Amniotic stem cell (primary cell): ENCODE results near the gene RAB3GAP1.
"Not testable (repeated sequence)": the region's sequence is repeated elsewhere in the genome, so short reads cannot be mapped to it uniquely, and the experiment has no call there.

Source experiments
- DNase-seq: peaks from one replicate; lab custom pipeline; 2025; lab: John Stamatoyannopoulos, UW

Gene RAB3GAP1

DNA sequence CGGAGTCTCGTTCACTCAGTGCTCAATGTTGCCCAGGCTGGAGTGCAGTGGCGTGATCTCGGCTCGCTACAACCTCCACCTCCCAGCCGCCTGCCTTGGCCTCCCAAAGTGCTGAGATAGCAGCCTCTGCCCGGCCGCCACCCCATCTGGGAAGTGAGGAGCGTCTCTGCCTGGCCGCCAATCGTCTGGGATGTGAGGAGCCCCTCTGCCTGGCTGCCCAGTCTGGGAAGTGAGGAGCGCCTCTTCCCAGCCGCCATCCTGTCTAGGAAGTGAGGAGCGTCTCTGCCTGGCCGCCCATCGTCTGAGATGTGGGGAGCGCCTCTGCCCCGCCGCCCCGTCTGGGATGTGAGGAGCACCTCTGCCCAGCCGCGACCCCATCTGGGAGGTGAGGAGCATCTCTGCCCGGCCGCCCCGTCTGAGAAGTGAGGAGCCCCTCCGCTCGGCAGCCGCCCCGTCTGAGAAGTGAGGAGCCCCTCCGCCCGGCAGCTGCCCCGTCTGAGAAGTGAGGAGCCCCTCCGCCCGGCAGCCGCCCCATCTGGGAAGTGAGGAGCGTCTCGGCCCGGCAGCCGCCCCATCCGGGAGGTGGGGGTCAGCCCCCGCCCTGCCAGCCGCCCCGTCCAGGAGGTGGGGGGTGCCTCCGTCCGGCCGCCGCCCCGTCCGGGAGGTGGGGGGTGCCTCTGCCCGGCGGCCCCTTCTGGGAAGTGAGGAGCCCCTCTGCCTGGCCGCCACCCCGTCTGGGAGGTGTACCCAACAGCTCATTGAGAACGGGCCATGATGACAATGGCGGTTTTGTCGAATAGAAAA lies 53.6 kb downstream of the RAB3GAP1 start:
- DNase-seq, result not testable (repeated sequence)

DNA sequence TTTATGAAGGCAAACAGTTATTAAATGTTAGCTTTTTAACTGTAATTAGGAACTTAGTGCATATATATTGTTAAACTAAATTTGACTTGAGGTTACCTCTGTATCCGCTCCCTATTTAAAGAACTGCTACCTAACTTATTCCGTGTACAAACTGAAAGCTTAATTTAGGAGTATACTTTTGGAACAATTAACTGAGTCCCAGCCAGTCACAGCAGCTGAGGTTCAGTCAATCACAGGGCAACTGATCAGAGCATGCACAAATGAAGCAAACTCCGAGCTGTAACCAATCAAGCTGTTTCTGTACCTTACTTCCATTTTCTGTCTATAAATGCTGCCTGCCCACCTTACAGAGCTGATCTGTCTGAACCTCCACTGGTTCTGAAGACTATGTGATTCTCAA lies 61.2 kb downstream of the RAB3GAP1 start:
- DNase-seq, result no peak

DNA sequence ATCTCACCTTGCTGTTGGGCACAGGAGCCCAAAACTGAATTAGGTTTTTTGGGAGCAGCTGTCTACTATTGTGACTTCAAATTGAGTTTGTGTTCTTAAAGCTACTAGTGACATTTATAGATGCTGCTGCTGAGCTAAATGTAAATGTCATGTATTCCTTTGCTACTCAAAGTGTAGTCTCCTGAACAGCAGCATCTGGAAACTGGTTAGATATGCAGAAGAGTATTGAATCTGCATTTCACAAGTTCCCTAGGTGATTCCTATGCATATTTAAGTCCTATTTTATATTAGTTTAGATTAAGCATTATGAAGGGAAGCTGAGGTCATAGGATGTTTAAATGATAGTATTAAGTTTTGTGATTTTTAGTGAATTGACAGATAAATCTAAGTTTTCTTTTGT lies 67.5 kb downstream of the RAB3GAP1 start:
- no peak for DNase-seq

DNA sequence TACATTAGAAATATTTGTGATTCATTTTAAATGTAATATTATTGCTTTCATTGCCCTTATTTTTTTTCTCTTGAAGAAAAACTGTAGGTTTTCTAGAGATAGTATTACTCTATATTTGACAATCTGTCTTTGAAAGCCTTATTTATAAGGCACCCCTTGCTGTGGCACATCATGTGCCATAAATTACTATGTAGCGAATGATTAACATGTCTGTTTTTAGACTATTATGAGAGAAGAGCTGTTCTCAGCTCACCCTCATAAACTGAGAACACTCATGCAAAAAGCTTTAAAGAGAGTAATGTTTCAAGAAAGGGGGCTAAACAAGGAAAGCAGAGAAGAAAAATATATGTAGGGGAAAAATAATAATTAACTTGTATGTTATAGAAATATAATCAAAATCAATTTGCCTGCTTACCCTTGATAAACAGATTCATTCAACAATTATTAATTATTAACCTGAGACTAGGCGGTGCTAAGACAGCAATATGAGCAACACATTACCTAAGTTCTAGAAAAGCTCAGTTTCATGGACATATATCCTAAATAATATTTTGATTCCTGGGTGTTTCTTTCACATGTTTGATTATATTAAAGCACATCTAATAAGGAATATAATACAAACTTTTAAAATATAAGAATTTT lies 69.0 kb downstream of the RAB3GAP1 start:
- DNase-seq, result no peak

DNA sequence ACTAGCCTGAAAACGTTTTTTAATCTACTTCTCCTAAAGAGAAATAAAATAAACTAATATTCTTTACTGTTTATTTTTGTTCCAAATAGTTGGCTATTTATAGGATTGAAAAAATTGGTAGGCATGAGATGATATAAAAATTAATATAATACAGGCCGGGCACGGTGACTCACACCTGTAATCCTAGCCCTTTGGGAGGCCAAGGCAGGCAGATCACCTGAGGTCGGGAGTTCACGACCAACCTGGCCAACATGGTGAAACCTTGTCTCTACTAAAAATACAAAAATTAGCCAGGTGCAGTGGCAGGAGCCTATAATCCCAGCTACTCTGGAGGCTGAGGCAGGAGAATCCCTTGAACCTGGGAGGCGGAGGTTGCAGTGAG lies 69.6 kb downstream of the RAB3GAP1 start:
- DNase-seq, result not testable (repeated sequence)

DNA sequence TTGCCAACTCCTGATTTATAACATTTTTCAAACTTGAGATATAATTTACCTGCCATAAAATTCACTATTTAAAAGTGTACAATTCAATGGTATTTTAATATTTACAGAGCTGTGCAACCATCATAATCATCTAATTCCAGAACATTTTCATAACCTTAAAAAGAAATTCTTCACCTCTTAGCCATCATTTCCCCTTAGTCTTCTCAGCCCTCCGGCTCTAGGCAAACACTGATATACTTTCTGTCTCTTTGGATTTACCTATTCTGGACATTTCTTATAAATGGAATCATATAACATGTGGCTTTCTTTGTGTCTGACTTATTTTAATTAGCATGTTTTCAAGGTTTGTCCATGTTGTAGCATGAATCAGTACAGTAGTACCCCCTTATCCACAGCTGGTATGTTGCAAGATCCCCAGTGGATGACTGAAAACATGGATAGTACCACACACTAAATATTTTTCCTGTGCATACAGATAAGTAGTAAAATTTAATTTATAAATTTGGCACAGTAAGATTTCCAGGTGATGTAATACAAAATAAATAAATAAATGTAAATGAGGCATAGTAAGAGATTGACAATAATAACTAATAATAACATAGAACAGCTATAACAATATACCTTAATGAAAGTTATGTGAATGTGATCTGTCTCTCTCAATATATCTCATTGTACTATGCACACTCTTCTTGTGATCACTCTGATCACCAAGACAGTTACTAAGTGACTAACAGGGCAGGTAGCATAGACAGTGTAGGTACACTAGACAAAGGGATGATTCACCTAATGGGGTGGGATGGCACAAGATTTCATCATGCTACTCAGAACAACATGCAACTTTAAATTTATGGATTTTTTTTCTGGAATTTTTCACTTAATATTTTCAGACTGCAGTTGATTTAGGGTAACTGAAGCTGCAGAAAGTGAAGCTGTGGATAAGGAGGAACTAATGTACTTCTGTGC lies 73.1 kb downstream of the RAB3GAP1 start:
- no peak for DNase-seq

DNA sequence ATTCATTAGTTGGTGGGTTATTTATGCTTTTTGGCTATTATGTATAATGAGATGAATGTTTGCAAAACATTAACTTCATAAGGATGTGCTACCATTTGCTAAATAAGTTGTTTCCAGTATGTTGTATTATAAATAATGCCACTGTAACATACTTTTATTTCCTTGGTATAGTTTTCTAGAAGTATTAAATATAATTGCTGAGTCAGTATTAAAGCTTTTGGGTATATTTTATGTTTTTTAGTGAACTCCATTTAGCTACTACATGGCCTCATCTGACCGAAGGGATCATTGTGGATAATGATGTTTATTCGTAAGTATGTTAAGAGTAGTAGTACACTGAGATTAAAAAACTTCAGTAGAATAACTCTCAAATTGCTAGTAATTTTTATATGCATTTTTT lies 73.8 kb downstream of the RAB3GAP1 start:
- no peak for DNase-seq

DNA sequence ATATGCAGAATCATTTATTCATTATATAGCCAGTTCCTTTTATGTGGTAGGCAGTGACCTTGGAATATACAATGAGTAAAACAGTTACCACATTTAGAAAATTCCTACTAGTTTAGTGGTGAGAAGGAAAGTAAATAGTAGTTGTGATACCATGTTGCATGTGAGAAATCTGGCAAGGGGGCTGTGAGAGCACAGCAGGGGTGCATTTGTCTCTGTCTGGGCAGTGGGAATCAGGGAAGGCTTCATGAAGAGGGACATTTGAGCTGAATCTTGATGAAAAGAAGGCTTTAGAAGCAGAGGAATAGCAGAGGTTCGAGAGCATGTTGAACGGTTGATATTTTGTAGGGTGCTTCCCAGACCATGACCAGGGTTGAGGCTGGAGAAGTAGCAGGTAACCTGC lies 78.7 kb downstream of the RAB3GAP1 start:
- DNase-seq, result no peak

DNA sequence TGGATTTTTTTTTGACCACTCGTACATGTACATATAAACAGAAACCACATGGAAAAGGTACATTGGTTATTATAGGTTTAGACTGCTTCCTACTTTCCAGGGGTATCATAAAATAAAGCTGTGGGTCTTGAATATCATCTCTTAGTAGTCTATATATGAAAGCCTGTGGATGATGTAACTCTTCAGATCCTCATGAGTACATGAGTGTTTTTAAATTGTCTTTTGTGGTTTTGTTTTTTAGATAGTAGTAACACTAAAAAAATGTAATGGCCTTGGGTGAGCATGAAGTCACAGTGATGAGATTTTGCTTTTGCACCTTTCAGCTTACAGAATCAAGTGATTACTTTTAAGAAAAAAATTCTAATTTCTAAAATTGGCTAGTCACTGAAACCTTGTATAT lies 80.2 kb downstream of the RAB3GAP1 start:
- no peak for DNase-seq

DNA sequence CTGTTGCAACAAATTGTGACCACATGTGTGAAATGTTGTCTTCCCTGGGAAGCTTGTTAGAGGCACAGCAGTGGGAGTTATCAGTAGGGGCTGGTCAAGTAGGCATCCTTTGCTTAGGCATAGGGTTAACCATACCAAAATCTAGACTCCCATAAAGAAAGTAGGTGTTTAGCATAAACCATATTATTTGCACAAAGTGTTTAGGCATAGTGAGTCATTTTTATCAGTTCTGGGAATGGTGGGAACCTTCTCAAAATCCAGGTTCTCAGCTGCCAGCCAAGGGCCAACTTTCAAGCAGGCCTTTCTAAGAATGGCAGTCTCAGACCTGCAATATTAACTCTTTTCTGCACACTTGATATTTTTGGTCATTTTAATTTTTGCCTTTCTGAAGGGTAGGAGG lies 88.5 kb downstream of the RAB3GAP1 start:
- DNase-seq, result no peak

DNA sequence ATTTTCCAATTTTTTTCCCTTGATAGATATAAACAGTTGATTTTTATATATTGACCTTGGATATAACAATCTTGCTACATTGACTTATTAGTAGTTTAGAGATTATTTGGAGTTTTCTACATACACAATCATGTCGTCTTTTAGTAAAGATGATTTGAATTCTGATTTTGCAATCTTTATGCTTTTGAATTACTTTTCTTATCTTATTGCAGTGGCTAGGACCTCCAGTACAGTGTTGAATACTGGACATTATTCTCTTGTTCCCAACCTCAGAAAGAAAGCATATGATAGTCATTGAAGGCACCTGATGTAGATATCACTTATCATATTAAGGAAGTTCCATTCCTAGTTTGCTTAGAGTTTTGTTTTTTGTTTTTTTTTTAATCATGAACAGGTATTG lies 90.2 kb downstream of the RAB3GAP1 start:
- no peak for DNase-seq

DNA sequence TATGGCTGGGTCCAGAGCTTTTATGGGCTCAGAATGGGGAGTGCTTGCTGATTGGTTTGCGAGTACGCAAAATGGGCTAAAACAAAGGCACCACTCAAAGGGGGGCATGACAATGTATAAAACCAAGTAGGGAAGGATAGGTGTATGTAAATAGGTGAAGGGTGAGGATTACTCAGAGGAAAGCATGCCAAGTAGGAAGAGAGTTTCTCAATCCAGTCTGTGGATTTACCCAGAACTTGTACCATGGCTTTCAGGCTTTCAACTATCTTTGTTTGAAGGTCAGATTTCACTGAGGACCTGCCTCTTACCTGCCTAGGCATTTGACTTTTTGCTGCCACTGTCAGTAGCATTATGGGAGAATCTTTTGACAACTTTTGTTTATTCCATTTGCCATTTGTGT lies 92.3 kb downstream of the RAB3GAP1 start:
- no peak for DNase-seq

DNA sequence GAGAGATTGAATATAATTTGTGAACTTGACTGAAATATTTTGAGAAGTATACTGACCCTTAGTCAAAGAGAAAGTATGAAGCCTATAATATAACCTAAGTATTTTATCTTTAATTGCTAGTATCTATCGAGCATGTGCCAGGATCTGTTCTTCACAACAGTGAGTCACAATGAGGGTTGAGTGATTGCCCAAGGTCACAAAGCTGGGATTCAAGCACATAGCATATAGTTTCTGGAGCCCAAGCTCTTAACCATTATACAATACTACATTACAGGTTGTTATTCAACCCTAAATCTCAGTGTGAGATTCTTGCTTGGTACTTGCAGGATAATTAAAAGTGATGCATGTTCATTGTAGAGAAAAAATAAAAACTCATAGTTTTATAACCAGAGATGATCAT lies 97.2 kb downstream of the RAB3GAP1 start:
- DNase-seq, result no peak

DNA sequence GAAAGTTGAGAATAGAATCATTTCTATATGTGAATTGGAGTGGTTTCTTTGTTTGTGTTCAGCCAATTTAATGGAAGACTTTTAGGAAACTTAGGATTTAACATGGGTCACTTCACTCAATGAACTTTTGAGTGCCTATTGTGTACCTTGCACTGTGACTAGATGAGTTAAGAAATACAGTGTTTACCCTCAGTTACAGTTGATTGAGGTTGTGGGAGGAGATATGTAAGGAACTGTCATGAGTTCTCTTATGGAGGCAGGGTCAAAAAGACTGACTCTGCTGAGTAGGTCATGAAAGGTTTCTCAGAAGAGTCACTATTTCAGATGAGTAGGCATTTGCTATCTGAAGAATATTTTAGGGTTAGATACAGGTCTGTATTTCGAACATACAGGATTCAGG lies 98.6 kb downstream of the RAB3GAP1 start:
- DNase-seq, result no peak

DNA sequence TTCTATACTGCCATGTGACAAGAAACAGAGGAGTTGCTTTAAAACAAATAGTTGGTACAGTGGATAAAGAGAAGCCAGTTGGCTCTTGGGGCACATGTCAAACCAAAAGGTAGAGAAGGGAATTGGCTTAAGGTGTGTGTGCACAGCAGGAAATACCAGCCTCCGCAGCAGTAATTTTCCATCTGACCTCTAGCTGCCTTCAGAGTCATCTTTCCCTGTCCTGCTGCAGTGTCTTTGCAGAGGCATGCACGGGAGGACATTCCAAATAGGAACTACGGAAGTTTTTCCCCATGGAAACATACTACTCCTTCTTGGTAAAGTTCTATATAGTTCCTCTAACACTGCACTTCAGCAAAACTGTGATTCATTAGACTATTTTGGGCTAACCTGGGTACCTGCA lies 99.5 kb downstream of the RAB3GAP1 start:
- DNase-seq, result no peak

DNA sequence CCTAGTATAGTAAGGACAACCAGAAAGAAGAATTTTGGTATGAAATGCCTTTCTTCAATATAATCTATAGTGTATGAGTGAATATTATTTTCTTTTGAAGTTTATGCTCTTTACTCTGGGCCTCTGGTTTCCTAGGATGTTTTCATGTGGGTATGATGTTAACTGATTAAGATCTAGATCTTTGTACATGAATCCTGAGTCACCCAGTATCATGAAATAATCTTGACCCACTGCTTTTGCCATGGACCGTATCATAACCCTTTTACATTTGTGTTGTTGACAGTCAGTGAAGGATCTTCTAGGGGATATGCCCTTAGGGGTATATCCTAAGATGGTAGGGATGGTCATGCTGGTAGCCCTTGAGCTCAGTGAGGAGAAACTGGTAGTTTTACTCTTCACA lies 100.3 kb downstream of the RAB3GAP1 start:
- DNase-seq, result no peak

DNA sequence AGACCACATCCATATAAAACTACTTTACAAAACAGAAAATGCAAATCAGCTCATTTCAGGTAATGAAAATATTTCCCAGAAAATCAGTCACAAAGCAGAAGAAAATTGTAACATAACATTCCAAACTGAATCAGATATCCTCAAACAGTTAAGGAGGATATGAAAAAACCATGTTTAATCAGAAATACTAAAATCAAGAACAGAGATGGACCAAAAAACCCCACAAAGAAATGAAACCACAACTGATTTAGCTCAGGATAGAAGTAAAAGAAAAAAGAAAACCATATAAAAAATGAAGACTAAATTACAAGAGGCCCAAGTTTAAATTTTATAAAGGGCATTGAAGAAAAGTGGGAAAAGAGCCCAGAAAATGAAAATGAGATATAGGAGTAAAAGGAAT lies 102.9 kb downstream of the RAB3GAP1 start:
- no peak for DNase-seq

DNA sequence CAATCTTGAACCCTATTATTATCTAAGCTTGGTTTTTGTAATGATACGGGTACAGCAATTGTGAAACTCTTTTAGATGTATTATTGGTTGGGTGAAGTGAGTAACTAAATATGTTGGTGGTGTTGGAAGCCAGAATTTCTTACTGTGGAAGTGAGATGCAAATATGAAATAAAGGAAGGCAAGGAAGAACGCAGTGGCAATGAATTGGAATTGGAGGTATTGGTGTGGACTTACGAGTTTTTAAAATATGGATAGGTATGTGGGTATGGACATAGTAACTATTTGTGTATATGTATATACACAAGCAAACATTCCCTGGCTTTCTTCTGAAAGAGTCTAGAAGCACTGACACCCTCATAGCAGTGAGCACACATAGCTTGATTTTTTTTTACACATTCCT lies 105.8 kb downstream of the RAB3GAP1 start:
- DNase-seq, result no peak

DNA sequence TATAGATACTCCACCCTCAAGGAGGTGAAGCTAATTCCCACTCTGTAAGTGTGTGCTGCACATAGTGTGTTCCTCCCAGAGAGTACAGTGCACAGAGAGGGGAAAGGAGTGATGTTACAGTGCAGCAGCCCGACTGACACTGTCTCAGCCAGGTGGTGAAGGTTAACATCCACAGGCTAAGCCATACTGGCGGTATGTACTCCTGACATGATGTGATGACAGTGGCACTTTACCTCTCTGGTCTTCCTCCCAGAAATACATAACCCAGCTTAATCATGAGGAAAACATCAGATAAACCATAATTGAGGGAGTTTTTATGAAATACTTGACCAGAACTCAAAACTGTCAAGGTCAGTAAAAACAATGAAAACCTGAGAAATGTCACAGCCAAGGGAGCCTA lies 107.1 kb downstream of the RAB3GAP1 start:
- DNase-seq, result no peak

DNA sequence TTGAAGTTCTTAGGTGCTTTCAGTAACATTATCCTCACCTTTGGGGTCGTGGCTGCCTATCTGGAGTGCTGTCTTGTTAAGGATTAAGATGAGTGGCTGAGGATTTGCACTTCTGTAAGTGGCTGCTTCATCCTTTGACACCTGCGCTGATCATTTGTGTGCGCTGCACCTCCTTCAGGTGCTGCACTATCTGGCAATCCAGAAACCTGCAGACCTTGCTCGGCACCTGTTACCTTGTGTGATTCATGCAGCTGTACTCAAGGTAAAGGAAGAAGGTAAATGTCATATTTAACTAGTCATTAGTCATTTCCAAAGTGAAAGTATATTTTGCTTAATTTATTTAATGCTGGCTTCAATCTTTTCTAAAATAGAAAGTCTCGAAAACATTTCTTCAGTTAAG lies 110.3 kb downstream of the RAB3GAP1 start:
- no peak for DNase-seq

DNA sequence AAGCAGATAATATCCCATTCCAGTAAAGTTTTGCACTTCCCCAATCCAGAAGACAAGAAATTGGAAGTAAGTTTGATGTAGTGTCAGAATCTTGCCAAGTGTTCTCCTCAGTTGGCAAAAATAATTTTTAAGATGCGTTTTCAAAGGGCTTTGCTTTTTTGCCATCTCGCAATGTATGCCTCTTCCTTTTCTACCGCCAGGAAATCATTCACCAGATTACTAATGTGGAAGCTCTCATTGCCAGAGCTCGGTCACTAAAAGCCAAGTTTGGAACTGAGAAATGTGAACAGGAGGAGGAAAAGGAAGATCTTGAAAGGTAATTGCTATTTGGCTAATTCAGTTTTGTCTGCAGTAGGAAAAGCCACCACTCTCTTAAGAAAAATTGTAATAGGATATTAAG lies 110.7 kb downstream of the RAB3GAP1 start:
- DNase-seq, result no peak

DNA sequence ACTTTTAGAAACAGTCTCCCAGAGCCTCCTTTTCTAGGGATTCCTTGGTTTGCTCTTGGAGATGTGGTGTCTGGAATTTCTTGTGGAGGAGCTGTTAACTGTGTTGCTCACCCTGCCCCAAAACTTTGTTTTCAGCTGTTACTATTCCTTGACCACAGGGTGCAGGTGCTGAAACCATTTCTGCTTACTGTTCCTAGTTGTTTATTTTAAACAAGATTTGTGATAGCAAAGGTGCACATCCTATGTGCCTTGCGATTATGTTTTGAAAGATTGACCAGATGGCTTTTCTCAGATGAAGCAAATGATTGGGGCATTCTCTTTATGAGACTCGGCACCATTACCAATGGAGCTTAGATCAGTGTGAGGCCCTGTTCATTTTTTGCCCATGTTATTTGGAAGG lies 111.2 kb downstream of the RAB3GAP1 start:
- no peak for DNase-seq

DNA sequence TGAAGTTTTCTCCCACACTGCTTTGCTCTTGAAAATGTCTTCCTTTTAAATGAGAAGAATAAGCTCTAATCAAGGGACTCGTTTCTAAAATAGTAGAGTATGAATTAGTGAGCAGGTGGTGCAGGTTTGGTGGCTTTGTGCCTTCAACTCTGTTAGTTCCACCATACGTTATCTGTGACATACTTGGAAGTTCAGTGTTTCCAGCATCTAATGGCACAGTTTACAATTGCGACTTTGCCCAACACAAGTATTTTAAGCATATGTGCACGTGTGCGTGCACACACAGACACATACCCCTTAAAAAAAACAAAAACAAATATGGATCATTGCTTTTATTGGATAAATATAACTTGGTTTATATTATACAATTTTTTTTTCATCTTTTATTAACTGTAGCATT lies 111.8 kb downstream of the RAB3GAP1 start:
- DNase-seq, result no peak
